IPS-NIHi7 (cell line): ENCODE data around the gene GALNT3.

Source experiments
- DNase-seq: peaks from one replicate; pipeline ENCODE4 v3.0.0; 2012; ENCODE audit warnings: mixed read lengths; ENCODE audit errors: extremely low spot score

GALNT3 gene

DNA sequence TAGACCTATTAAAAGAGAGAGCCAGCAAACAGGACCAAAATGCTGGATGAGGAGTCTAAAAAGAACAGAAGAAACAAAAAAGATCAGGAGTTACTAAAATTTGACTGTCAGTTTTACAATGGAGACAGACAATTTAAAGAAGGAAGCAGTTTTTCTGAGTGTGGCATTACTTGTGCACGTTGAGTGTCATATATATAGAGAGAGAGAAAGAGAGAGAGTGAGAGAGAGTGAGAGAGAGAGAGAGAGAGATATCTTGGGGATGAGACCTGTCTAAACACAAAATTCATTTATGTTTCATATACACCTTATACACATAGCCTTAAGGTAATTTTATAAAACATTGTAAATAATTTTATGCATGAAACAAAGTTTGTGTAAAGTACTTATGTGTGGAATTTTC, 2.1 kb upstream of the GALNT3 start:
- DNase-seq: no peak

DNA sequence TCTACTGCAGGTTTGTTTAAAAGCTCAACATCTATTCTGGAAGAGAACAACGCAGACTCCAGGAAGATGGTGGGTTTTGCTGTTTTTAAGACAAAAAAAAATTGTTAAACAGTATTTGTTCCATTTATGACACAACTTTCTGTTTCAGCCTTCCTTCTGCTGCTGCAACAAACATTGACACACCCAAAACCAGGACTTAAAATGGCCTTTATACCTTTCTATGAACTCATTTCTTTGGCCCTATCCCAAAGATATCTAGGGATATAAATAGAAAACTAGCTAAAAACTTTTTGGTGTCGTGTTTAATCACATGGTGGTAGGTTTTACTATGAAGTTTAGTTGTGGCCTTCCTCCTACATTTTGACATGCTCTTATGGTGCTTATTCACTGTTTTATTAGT, 964 bp upstream of the GALNT3 start:
- DNase-seq: no peak

DNA sequence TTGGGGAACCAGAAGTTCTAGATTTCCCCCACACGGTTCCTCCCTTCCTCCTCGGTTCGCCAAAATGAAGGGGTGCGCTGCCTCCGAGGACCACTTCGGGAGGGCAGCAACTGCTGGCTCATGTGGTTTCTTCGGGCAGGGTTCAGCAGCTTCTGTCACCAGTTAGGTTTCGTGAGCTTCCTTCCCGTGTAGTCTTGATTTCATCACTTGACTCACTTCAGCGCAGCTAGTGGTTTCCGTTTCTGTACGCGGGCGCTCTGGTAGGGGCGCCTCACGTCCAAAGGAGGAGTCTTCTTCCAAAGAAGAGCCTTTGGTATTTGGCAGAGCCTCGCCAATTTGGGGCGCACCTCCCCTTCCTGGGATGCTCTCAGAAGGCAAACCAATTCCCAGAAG, 485 bp upstream of the GALNT3 start:
- peak; percentile 37 for DNase-seq

DNA sequence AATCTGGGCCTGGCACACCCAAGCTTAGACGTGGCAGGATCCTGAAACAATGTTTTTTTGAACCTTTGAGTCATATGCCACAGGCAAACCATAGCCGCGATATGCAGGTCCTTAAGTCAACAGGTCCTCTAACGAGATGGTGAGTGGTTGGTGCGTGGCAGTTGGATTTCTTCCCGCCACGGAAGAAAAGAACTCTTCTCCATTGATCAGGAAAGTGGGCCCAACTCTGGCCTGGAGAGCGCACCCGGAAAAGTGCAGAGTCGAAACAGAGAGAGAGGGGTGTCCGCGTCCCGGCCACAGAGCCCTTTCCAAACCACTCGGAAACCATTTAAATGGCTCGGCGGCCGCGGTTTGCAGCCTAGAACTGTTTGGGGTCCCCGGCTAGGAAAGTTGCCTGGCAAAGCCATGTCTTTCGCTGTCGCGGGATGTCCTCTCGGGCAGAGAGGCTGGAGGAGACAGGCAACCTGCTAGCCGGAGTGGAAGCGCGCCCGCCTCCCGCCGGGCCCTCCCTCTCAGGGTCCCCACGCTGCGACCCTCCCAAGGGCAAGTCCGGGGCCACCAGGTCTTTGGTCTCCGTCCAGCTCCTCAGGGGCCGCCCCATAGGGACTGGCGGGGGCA, 777 bp downstream of the GALNT3 start:
- DNase-seq: peak; percentile 41

DNA sequence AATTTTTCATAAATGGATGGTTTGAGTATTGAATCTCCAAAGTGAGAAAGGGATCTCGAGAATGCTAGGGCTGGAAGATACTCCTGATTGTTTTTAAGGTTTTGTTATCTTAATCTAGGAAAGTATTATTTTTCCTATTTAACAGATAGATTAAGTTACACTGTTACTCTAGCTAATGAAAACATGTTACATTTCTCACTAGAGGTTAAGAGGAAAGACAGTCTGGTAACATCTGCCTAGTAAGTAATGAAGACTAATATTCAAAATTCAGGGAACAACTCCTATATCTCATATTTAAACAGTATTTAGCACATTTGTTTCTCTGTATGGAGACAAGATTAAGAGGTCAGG, 2.0 kb downstream of the GALNT3 start:
- DNase-seq: no peak

DNA sequence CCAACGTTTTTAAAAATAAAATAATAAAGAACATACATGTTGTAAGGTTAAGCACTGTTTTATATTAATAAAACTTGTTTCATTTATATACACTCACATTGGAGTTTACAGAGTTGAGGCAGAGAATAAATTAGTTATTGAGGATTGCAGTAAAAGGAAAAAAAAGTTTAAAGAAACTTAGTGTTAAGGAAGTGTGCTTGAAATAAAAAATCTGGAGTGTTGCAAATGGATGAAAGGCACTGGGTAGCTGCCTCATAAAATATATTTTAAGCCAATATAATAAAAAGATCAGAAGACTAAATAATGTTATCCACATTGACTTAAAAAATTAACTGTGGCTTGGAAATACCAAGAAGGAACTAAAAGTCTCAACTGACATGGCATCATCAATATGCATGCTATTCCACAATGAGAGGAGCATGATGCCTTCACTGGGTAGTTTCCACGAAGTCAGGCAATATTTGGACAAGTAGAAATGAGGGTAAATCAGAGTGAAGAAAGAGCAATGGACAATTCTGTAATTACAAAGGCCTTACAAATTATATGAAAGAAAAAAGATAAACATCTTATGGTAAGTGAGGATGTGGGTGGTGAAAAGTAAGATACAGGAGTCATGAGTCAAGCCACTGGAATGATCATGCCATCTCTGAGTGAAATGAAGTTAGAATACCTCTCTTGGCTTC, 2.5 kb downstream of the GALNT3 start:
- DNase-seq: no peak

DNA sequence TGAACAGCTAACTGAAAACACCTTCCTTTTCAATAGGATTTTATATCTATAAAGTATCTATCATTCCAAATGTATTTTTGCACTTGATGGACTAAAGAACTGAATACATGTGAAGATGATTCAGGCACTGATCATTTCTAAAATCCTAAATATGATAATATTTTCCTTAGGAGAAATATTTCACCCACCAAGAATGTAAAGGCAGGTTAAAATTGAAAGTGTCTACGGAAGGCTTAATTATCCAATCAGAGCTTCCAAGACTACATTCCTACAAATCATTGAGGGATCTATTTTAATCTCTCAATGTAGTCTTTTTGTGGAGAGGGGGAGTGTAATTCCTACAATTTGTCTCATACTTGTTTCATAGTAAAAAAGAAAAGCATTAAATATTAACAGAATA, 3.6 kb downstream of the GALNT3 start:
- no peak for DNase-seq

DNA sequence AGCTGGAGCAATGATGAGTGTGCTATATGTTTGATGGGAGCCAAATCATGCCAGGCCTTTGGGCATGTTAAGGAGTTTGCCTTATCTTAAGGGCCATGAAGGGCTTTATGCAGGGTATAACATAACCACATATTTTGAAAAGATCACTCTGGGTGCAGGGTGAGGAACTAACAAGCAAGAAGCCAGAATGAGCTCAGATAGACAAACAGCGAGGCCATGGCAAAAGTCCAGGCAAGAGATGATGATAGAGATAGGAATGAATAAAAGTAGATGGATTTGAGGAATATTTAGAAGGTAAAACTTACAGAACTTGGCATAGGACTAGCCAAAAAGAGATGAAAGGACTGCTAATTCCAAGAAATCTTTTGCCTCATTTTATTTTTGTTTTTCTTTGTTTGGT, 6.7 kb downstream of the GALNT3 start:
- DNase-seq: no peak

DNA sequence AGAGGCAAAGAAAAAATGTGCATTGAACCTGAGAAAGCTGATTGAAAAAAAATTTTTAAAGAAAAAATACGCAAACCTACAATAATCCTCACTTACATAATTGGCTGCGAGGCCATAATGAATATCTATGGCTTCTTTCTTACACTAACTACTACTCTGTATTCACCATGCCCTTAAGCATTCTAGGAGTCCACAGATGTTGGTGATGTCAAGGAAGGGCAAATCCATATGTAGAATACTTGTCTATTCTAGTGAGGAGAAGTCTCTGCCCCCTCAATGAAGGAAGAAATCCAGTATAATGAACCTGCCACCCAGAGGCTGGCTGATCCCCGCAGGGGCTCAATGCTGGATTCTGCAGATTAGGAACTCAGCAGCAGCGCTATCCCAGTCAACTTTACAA, 14.3 kb downstream of the GALNT3 start:
- DNase-seq: no peak

DNA sequence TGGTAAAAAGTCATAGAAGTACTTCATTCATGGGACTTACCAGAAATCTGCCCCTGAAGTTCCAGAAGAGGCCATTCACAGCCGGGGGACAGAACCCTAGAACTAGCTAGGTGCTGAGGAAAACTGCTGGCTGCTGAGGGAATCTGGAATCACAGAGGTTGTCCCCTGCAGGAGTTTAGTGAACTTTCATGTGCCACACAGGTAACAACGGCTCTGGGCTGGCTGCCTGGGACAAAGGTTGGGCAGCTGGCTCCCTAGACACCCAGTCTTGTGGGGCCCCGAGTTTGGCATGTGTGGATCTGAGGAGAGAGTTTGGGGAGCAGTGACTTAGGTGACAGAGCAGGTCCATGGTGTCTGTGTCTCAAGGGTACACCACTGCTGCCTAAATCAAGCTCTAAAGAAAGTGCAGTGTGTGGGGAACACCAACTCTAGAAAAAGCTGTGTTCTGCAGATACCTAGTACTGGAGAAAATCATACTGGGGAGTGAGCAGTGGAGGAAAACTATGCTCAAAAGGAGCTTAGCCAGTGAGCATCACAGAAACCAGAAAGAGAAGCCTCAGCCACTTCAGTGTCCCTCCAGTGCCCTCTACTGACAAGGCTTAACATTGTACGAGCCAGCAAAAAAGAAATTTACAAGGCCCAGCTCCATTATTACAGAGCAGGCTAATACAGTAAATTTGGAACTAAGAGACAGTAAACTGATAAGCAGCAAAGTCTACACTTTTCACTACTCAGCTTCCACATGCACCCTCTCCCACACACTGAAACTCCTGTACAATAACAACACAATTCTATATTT, 15.2 kb downstream of the GALNT3 start:
- peak; percentile 49 for DNase-seq

DNA sequence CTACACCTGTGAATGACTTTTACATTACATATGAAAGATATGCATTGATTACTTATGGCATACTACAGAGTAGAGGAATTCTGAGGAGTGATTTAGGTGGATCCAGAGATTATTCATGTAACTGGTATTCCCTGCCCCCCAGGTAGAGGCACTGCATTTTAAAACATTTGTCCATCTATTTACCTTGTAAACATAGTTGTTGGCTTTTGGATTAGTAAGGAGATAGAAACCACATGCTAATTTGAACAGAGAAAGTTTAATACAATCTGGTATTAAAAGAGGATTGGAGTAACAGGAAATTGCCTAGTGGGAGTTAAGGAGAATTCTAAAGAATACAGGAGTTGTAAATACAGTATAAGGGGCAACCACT, 15.9 kb downstream of the GALNT3 start:
- DNase-seq: no peak

DNA sequence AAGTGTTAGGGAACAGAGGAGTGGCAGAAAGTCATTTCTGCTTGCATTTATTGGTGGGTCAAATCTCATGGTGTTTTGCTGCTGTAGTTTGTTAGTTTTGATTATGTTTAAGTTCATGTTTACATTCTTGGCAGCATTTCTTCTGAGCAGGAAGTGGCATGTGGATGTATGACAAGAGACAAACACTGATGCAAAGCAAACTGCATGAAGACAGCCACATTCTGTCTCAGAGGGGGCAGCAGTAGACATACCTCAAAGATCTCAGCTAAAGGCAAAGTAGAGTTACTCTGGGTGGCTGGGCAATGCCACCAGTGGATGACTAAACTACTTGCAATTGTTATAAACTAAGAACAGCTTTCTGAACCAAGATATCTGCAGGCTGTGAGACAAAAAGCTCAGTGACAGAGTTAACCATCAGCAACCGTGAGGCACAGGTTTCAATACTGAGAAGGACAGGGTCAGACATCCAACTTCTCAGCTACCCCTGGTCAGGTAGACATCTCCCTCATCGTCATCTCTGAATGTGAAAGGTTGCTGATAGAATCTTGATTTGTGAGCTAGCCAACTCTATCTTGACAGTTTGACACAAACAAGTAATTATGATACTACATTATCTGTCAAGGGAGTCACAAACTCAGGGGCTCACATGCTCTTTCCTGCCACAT, 16.4 kb downstream of the GALNT3 start:
- DNase-seq: no peak

DNA sequence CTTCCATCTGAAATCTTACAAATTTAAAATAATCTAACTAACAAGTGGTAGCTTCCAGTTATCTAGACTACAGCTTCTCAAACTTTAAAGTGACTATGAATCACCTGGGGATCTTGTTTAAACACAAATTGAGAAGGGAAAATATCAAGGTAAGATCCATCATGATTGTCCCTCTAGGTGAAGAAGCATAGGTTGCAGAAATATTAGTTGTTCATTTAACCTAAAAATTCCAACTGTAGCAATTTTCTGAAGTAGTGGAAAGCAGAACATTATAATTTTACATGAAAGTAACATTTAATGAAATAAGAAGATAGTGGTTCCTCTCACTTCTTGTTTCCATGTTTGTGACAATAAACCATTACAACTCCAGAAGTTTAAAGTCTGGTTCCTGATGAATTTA, 17.3 kb downstream of the GALNT3 start:
- no peak for DNase-seq

DNA sequence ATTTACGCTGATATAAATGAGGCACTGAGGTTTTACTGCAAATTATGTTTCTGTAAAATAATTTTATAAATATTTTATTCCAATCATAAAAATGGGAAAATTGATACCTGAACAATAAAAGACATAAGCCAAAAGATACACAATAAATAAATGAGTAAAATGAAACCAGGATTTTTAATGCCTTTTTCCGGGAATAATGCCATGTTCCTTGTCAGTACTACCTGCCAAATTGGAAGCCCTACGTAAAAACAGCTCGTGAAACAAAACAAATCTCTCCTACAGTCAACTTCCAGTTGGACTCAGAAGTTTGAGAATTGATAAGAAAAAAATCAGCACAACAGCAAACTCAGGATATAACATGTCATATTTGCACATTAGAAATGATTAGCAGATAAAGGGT, 18.0 kb downstream of the GALNT3 start:
- no peak for DNase-seq

DNA sequence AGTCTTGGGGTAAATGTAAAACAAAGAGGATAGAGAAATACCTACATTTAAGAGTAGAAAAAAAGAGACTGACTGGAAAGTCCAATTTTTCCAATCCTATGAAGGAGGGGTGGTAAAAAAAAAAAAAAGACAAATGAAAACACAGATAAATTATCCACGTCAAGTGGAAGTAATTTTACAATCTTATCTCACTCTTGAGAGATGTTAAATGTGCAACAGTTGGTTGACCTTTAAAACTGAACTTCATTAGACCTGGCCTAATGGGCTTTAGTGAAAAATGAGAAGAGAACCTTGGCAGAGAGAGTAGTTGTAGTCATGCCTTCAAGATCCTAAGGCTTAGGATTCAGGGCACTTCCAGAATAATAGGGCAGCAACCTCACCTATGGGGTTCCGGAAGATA, 20.4 kb downstream of the GALNT3 start:
- no peak for DNase-seq

DNA sequence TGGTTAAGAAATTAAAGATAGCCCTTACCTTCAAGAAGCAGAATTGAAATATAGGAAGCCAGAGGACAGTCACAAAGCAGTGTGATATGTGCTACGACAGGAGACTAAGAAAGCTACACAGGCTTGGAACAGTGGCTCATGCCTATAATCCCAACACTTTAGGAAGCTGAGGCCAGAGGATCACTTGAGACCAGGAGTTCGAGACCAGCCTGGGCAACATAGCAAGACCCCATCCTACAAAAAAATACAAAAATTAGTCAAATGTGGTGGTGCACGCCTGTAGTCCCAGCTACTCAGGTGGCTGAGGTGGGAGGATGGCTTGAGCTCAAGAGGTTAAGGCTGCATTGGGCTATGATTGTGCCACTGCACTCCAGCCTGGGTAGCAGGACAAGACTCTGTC, 21.9 kb downstream of the GALNT3 start:
- DNase-seq: no peak

DNA sequence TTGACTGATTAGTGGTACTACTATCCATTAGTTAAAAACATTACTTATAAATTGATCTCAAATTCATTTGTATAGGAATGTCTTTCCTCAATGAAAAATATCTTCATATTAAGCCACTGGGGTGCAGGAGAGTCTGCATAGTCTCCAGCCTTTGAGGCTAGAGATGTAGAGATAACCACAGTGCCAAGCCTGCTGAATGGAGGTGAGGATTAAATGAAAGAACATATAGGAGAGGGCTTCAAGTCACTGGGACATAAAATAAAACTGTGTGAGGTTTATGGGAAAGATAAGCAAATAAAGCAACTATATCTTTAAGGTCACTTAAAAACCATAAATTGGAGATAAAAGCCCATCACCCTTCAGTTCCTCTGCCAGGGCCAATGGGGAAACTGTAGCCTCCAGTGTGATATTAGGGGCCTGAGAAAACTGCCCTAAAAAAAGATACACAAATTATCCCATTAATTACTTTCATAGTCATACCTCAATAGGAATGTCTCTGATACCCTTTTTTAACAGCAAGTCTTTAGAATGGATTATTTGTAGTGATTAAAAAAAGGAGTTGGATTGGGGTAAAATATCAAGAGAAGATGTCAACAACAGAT, 27.6 kb downstream of the GALNT3 start:
- no peak for DNase-seq

DNA sequence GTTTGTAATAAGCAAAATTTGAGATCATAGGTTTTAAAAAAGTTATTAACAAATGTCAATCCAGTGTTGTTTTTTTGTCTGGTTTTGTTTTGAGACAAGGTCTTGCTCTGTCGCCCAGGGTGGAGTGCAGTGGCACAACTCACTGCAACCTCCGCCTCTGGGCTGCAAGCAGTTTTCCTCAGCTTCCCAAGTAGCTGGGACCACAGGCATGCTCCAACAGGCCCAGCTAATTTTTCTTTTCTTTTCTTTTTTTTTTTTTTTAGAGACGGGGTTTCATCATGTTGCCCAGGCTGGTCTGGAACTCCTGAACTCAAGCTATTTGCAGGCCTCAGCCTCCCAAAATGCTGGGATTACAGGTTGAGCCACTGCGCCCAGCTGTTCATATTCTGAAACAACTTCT, 31.3 kb downstream of the GALNT3 start:
- no peak for DNase-seq

DNA sequence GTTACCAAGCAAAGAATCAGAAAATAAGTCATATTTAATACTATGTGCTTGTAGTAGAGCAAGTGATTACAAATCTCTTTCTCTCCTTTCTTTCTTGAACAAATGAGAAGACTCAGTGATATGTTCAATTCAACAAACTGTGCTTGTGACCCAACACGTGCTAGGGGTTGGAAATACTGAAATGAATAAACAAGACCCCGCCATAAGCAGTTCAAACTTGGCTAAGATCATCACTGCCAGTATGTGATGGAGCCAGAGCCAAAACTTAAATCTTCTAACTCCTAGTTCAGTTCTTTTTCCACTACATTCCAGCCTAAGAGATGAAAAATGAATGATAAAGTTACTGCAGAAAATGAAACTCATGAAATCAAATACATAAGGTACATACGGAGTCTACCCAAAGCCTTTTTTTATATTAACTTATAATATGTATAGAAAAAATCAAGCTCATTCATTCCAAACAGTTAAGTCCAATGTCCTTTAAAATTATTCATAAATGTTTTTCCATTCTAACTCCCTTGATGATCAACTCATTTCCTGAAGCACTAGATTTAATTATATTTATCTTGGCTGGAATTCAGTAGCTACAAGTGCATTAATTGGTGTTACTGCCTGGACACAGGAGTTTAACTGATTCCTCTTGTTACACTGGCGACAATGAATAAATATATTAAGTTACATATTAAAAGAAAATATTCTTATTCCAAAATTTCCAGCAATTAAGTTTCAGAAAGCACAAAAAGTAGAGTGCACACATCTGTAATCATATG, 36.0 kb downstream of the GALNT3 start:
- DNase-seq: no peak

DNA sequence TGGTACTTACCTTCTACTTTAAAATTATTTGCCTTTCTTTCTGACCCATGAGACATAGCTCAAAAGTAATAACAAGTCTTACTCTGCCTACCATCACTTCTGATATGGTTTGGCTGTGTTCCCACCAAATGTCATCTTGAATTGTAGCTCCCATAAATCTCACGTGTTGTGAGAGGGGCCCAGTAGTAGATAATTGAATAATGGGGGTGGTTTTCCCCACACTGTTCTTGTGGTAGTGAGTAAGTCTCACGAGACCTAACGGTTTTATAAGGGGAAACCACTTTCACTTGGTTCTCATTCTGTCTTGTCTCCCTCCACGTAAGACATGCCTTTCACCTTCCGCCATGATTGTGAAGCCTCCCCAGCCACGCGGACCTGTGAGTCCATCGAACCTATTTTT, 47.5 kb downstream of the GALNT3 start:
- no peak for DNase-seq

DNA sequence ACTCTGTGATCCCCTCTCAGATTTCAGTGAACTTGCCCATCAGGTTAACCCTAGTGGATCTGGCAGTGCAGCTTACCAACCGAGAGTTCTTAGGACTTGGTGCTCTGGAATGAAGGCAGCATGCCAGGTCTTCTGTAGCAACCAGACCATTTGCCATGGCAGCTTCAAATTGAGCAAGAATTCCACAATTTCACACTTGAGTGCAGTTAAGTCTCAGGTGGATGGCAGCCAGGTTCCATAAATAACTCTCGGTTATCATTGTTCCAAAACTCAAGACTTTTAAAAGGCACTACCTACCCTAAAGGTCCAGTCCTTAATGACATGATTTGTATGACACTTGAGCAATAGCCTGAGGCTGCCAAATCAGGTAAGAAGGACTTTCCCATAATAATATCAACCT, 48.1 kb downstream of the GALNT3 start:
- no peak for DNase-seq

DNA sequence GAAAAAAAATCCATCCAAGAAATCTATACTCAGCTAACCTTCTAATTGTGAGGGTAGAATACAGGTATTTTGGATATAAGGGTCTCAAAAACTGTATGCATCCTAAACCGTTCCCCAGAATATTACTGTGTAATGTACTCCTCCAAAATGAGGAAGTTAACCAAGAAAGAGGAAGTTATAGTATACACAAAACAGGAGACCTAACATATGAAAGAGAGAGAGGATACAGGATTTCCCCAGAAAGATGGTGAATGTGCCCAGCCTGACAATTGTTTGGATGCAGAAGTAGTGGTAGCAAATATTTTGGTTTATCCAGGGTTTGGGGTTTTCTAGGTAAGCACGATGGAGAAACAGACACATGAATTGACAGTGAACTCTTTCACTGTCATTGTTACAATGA, 50.6 kb downstream of the GALNT3 start:
- DNase-seq: no peak
